Activated CD4-positive, alpha-beta T cell treated with anti-CD3 and anti-CD28 coated beads, Interleukin-2, amount 10 ng/mL, durations not matched to agents 24 days and 14 days (primary cell): ENCODE measurements around the gene LEMD3. TPM values are rescaled to one million over a fixed set of nuclear protein-coding genes. Genes with fewer than 3 reads are reported as not detected.

Experiments used
- DNase-seq: peaks from one replicate; pipeline ENCODE4 v3.0.0; 2022
- H3K27ac Mint-ChIP-seq: one replicate; pipeline ENCODE4 v1.8.0; 2022; ENCODE audit warnings: mild to moderate bottlenecking, mixed read lengths
- H3K27me3 Mint-ChIP-seq: one replicate; pipeline ENCODE4 v1.8.0; 2022; ENCODE audit warnings: mixed read lengths
- H3K36me3 Mint-ChIP-seq: one replicate; pipeline ENCODE4 v1.8.0; 2022; ENCODE audit warnings: low read depth, mild to moderate bottlenecking, mixed read lengths
- H3K4me1 Mint-ChIP-seq: one replicate; pipeline ENCODE4 v1.8.0; 2021; ENCODE audit warnings: mixed read lengths
- H3K4me3 Mint-ChIP-seq: one replicate; pipeline ENCODE4 v1.8.0; 2022; ENCODE audit warnings: mild to moderate bottlenecking, moderate library complexity, mixed read lengths
- H3K9me3 Mint-ChIP-seq: one replicate; pipeline ENCODE4 v1.8.0; 2021; ENCODE audit warnings: mixed read lengths
- intact Hi-C: fragments of 100-400 bp; cut with micrococcal nuclease; formaldehyde crosslinking; loops from one replicate; pipeline ENCODE4 v1.15.1; 2023
- total RNA-seq: library from RNA; stranded (reverse); gene quantifications from 2 replicates; pipeline ENCODE4 v1.2.3, GENCODE V29; 2022

Gene LEMD3
- total RNA-seq, 1 donor from 2014 or later = 30.0 TPM

- Mint-ChIP-seq H3K27ac (no peak overlapping the region), H3K36me3 (peaks cover 2% of the 10 kb centered on the region), H3K4me3 (no peak overlapping the region), H3K9me3 (peaks cover 16% of the 10 kb centered on the region), H3K4me1 (peaks cover 13% of the 10 kb centered on the region), H3K27me3 (peaks cover 26% of the 10 kb centered on the region)
- DNase-seq = no peak
- intact Hi-C loops = no loop called here
Observed at GRCh38 chr12:65152012-65152411, 17.4 kb upstream of the LEMD3 start.

GRCh38 chr12:65152596-65152995 is 16.8 kb upstream of the LEMD3 start:
- H3K27me3 Mint-ChIP-seq = peaks cover 23% of the 10 kb centered on the region

DNA sequence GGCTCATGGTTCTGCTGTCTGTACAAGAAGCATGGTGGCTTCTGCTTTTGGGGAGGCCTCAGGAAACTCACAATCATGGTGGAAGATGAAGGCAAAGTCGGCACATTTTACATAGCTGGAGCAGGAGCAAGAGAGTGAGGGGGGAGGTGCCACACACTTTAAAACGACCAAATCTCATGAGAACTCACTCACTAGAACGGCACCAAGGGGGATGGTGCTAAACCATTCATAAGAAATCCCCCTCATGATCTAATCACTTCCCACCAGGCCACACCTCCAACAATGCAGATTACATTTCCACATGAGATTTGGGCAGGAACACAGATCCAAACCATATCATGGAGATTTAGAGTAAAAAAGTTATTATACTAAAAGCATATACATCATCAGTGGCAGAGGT is 13.6 kb upstream of the LEMD3 start:
- Mint-ChIP-seq H3K27ac (peak overlapping the region; percentile 69), H3K36me3 (peaks cover 2% of the 10 kb centered on the region), H3K9me3 (peaks cover 17% of the 10 kb centered on the region), H3K4me3 (no peak overlapping the region), H3K4me1 (peaks cover 14% of the 10 kb centered on the region), H3K27me3 (peaks cover 16% of the 10 kb centered on the region)
- DNase-seq = no peak
- intact Hi-C loops = loop anchor here (1.0 to 5.0 kb wide), 3 partner anchors 14 to 94 kb away; partner anchors contain the start of gene LEMD3

More at GRCh38 chr12:65152596-65152995, 16.8 kb upstream of the LEMD3 start:
- Mint-ChIP-seq H3K36me3 (peaks cover 2% of the 10 kb centered on the region), H3K27ac (no peak overlapping the region), H3K4me1 (peaks cover 14% of the 10 kb centered on the region), H3K4me3 (no peak overlapping the region), H3K9me3 (peaks cover 16% of the 10 kb centered on the region)
- intact Hi-C loops = no loop called here
- no peak for DNase-seq

GRCh38 chr12:65156366-65156841 is 13.0 kb upstream of the LEMD3 start:
- peaks cover 15% of the 10 kb centered on the region for H3K9me3 Mint-ChIP-seq
- H3K27ac Mint-ChIP-seq = peak overlapping the region; percentile 78
- H3K27me3 Mint-ChIP-seq = peaks cover 15% of the 10 kb centered on the region
- peak; percentile 71 for DNase-seq
- peaks cover 14% of the 10 kb centered on the region for H3K4me1 Mint-ChIP-seq
- peak overlapping the region; percentile 49 for H3K4me3 Mint-ChIP-seq
- intact Hi-C loops = loop anchor here (1.0 to 5.0 kb wide), 3 partner anchors 13 to 93 kb away; partner anchors contain the start of gene LEMD3
- H3K36me3 Mint-ChIP-seq = peaks cover 2% of the 10 kb centered on the region

- H3K4me3 Mint-ChIP-seq = peak overlapping the region; percentile 49
- intact Hi-C loops = loop anchor here (5.0 kb wide), 1 partner anchor 50 kb away; no protein-coding TSS in a partner anchor
Observed at GRCh38 chr12:65157091-65157490, 12.3 kb upstream of the LEMD3 start.

DNA sequence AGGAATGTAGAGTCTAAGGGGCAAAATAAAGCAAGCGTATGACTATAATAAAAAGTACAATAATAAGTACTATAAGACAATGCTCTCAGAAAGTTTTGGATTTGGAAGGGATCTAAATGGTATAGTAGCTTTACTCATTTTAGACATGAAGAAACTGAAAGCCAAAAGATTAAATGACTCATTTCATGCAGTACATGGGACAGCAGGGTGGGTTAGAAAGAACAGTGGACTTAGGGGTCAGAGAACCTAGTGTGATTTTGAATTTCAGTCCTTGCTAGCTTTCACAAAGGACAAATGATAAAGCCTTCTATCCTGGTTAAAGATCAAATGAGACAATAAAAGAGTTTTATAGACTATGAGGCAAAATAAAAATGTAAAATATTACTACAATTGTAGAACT is 6.8 kb upstream of the LEMD3 start:
- Mint-ChIP-seq H3K4me1 (peaks cover 6% of the 10 kb centered on the region), H3K27ac (no peak overlapping the region), H3K4me3 (no peak overlapping the region), H3K36me3 (no peaks in the 10 kb centered on the region), H3K9me3 (peaks cover 5% of the 10 kb centered on the region), H3K27me3 (peaks cover 14% of the 10 kb centered on the region)
- no peak for DNase-seq
- intact Hi-C loops = no loop called here

More at GRCh38 chr12:65157091-65157490, 12.3 kb upstream of the LEMD3 start:
- H3K27me3 Mint-ChIP-seq = peaks cover 16% of the 10 kb centered on the region
- peaks cover 12% of the 10 kb centered on the region for H3K9me3 Mint-ChIP-seq
- H3K27ac Mint-ChIP-seq = peak overlapping the region; percentile 78
- peaks cover 2% of the 10 kb centered on the region for H3K36me3 Mint-ChIP-seq
- DNase-seq = no peak
- H3K4me1 Mint-ChIP-seq = peaks cover 14% of the 10 kb centered on the region

GRCh38 chr12:65164244-65164643 is 5.1 kb upstream of the LEMD3 start:
- H3K4me1 Mint-ChIP-seq = peaks cover 10% of the 10 kb centered on the region
- intact Hi-C loops = no loop called here
- no peak for DNase-seq

GRCh38 chr12:65164774-65165173 is 4.6 kb upstream of the LEMD3 start:
- Mint-ChIP-seq H3K27me3 (peaks cover 14% of the 10 kb centered on the region), H3K4me3 (no peak overlapping the region), H3K9me3 (no peaks in the 10 kb centered on the region), H3K36me3 (peaks cover 3% of the 10 kb centered on the region), H3K4me1 (peaks cover 12% of the 10 kb centered on the region), H3K27ac (no peak overlapping the region)
- DNase-seq = no peak
- intact Hi-C loops = loop anchor here (5.0 kb wide), 1 partner anchor 1138 kb away; the partner anchor contains the start of gene HELB

More at GRCh38 chr12:65164244-65164643, 5.1 kb upstream of the LEMD3 start:
- H3K27ac Mint-ChIP-seq = no peak overlapping the region
- H3K4me3 Mint-ChIP-seq = no peak overlapping the region
- H3K36me3 Mint-ChIP-seq = no peaks in the 10 kb centered on the region
- peaks cover 14% of the 10 kb centered on the region for H3K27me3 Mint-ChIP-seq
- H3K9me3 Mint-ChIP-seq = no peaks in the 10 kb centered on the region

DNA sequence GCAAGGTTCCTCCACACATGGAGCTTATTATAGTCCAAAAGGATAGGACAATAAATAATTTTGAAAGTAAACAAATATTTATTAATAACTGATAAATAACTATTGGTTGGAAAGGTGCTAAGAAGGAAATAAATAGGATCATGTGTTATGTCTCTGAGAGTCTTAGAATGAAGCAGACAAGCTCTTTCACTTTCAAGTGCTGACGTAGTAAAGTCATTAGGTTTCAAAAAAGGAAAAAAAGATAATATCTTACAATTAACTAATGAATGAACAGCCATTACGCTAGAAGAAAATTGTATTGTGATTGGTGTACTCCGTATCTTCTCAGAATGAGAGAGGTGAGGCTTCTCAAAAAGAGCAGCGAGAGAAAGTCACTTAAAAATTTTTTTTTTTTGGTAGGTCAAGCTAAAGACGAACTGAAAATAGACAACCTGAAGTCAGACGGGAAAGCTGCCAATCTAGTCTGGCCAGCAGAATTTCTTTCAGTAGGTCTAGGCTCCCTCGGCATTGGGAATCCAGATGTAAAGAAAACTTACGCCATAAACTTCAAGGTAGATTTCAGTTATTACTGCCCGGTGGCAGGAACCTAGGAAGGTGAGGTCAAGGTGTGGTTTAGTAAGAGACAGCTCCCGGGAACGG is 583 bp upstream of the LEMD3 start:
- Mint-ChIP-seq H3K4me3 (peak overlapping the region; percentile 91), H3K4me1 (peaks cover 28% of the 10 kb centered on the region), H3K27me3 (peaks cover 2% of the 10 kb centered on the region), H3K9me3 (no peaks in the 10 kb centered on the region), H3K27ac (peak overlapping the region; percentile 99), H3K36me3 (peaks cover 26% of the 10 kb centered on the region)
- no peak for DNase-seq
- intact Hi-C loops = loop anchor here (1.0 to 5.0 kb wide), 2 partner anchors 12 to 1134 kb away; partner anchors contain the start of gene HELB

DNA sequence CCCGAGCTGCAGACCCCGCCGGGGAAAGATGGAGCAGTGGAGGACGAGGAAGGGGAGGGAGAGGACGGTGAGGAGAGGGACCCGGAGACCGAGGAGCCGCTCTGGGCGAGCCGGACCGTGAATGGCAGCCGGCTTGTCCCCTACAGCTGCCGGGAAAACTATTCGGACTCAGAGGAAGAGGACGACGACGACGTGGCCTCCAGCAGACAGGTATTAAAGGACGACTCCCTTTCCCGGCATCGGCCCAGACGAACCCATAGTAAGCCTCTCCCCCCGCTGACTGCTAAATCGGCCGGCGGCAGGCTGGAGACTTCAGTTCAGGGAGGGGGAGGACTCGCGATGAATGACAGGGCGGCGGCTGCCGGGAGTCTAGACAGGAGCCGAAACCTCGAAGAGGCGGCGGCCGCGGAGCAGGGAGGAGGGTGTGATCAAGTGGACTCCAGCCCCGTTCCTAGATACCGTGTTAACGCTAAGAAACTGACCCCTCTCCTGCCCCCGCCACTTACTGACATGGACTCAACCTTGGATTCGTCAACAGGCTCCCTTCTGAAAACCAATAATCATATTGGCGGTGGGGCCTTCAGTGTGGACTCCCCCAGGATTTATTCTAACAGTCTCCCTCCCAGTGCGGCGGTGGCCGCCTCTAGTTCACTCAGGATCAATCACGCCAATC is 962 bp downstream of the LEMD3 start:
- H3K4me1 Mint-ChIP-seq = peaks cover 28% of the 10 kb centered on the region
- no peaks in the 10 kb centered on the region for H3K9me3 Mint-ChIP-seq
- H3K36me3 Mint-ChIP-seq = peaks cover 27% of the 10 kb centered on the region

DNA sequence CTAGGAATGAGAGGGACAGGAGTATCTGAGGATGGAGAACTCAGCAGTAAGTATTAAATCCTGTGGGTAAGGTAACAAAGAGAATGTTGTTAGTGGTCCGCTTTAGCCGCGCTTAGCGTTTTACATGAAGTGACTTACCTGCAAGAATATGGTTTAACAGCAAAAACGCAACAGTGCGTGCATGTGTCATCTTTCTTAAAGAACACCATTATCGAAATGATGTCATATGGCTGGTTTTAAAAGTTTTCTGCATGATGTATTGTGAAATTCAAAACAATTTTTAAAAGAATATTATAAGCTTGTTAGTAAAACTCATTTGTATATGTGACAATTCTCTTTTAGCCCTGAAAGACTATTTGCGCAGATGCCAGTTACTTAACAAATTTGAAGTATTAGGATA is 1.7 kb downstream of the LEMD3 start:
- H3K27me3 Mint-ChIP-seq = peaks cover 2% of the 10 kb centered on the region
- H3K27ac Mint-ChIP-seq = peak overlapping the region; percentile 93
- peak overlapping the region; percentile 91 for H3K4me3 Mint-ChIP-seq
- intact Hi-C loops = loop anchor here (2.0 to 5.0 kb wide), 3 partner anchors 14 to 559 kb away; partner anchors contain the start of gene RASSF3
- no peaks in the 10 kb centered on the region for H3K9me3 Mint-ChIP-seq
- no peak for DNase-seq
- peaks cover 27% of the 10 kb centered on the region for H3K36me3 Mint-ChIP-seq
- peaks cover 28% of the 10 kb centered on the region for H3K4me1 Mint-ChIP-seq

More for the DNA sequence above, 962 bp downstream of the LEMD3 start:
- peaks cover 2% of the 10 kb centered on the region for H3K27me3 Mint-ChIP-seq
- peak overlapping the region; percentile 91 for H3K4me3 Mint-ChIP-seq
- peak; percentile 89 for DNase-seq
- peak overlapping the region; percentile 93 for H3K27ac Mint-ChIP-seq
- intact Hi-C loops = loop anchor here (1.0 to 5.0 kb wide), 4 partner anchors 14 to 558 kb away; partner anchors contain the start of gene RASSF3

DNA sequence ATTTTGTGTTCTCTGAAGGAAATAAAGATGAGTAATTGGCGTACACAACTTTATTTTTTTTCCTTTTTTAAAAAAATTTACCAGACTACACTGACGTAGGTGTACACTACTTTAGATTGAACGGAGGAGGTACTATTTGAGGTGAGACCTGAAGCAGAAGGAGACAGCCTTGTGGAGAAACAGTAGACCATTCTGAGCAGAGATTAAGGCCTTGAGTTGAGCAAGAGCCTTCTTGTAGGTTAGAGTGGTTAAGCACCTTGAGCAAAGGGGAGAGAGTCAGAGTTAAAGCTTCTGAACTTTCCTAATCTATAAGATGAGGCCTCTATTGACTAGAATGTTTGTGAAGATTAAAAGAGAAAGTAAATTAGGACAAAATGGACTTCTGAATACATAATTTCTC is 2.5 kb downstream of the LEMD3 start:
- intact Hi-C loops = loop anchor here (2.0 to 5.0 kb wide), 3 partner anchors 13 to 560 kb away; partner anchors contain the start of gene RASSF3
- Mint-ChIP-seq H3K4me1 (peaks cover 28% of the 10 kb centered on the region), H3K27ac (peak overlapping the region; percentile 45), H3K4me3 (peak overlapping the region; percentile 78), H3K36me3 (peaks cover 27% of the 10 kb centered on the region), H3K9me3 (no peaks in the 10 kb centered on the region), H3K27me3 (peaks cover 2% of the 10 kb centered on the region)
- DNase-seq = peak; percentile 63

GRCh38 chr12:65175385-65175784 is 6.0 kb downstream of the LEMD3 start:
- no peaks in the 10 kb centered on the region for H3K27me3 Mint-ChIP-seq
- H3K4me1 Mint-ChIP-seq = peaks cover 25% of the 10 kb centered on the region
- H3K36me3 Mint-ChIP-seq = peaks cover 25% of the 10 kb centered on the region
- H3K9me3 Mint-ChIP-seq = no peaks in the 10 kb centered on the region
- intact Hi-C loops = no loop called here
- no peak overlapping the region for H3K27ac Mint-ChIP-seq
- no peak overlapping the region for H3K4me3 Mint-ChIP-seq
- DNase-seq = no peak
